GM12864 (cell line): ENCODE data around the gene RAI1.

Source experiments
- DNase-seq: peaks from one replicate; pipeline ENCODE4 v3.0.0-alpha.2; 2011; ENCODE audit warnings: low read depth
- H3K4me3 ChIP-seq: 2 replicates; pipeline ENCODE4 v1.5.1; 2011; ENCODE audit warnings: mild to moderate bottlenecking, low read depth, low read length, control low read depth
- TF ChIP-seq, protein P1 (sequence below): IDR thresholded peaks from 2 replicates; pipeline ENCODE4 v1.5.1; 2011; ENCODE audit warnings: low read depth, mild to moderate bottlenecking, moderate library complexity, low read length, control low read depth, inconsistent platforms; ENCODE audit errors: missing control alignments

RAI1 gene

GRCh38 chr17:17696882-17697633 lies 15.8 kb downstream of the RAI1 start:
- DNase-seq = no peak
- H3K4me3 ChIP-seq = no peak overlapping the region
- TF ChIP-seq, protein P1, sequence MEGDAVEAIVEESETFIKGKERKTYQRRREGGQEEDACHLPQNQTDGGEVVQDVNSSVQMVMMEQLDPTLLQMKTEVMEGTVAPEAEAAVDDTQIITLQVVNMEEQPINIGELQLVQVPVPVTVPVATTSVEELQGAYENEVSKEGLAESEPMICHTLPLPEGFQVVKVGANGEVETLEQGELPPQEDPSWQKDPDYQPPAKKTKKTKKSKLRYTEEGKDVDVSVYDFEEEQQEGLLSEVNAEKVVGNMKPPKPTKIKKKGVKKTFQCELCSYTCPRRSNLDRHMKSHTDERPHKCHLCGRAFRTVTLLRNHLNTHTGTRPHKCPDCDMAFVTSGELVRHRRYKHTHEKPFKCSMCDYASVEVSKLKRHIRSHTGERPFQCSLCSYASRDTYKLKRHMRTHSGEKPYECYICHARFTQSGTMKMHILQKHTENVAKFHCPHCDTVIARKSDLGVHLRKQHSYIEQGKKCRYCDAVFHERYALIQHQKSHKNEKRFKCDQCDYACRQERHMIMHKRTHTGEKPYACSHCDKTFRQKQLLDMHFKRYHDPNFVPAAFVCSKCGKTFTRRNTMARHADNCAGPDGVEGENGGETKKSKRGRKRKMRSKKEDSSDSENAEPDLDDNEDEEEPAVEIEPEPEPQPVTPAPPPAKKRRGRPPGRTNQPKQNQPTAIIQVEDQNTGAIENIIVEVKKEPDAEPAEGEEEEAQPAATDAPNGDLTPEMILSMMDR = no peak

GRCh38 chr17:17698371-17698770 lies 17.1 kb downstream of the RAI1 start:
- no peak overlapping the region for H3K4me3 ChIP-seq
- DNase-seq = no peak

GRCh38 chr17:17698869-17699351 lies 17.7 kb downstream of the RAI1 start:
- H3K4me3 ChIP-seq = no peak overlapping the region
- TF ChIP-seq, protein P1 = no peak
- no peak for DNase-seq

More at GRCh38 chr17:17698371-17698770, 17.1 kb downstream of the RAI1 start:
- TF ChIP-seq, protein P1 = no peak

DNA sequence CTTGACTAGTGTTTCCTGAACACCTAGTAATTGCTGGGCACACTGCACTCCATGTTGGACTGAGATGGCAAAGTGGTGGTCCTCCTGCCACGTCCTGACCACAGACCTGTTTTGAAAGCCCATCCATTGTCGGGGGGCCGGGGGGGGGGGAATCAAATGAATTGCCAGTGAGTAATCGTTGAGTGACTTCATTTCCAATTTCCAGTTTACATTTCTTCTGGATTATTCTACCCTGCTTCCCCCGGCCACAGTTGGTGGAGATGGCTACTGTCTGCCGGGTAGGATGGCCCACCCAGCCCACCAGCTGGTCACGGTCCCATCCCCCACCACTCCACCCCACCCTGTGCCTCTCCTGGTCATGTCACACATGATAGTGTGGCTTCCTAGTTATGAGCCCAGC lies 18.2 kb downstream of the RAI1 start:
- TF ChIP-seq, protein P1 = no peak
- DNase-seq = no peak
- H3K4me3 ChIP-seq = no peak overlapping the region

- peak overlapping the region; percentile 30 for H3K4me3 ChIP-seq
- TF ChIP-seq, protein P1 = no peak
Observed at GRCh38 chr17:17700251-17700969, 19.2 kb downstream of the RAI1 start.

GRCh38 chr17:17701112-17701511 lies 19.9 kb downstream of the RAI1 start:
- no peak for DNase-seq
- no peak overlapping the region for H3K4me3 ChIP-seq
- TF ChIP-seq, protein P1 = no peak

More at GRCh38 chr17:17700251-17700969, 19.2 kb downstream of the RAI1 start:
- no peak for DNase-seq

- no peak overlapping the region for H3K4me3 ChIP-seq
- TF ChIP-seq, protein P1 = no peak
- no peak for DNase-seq
Observed at GRCh38 chr17:17701658-17702057, 20.4 kb downstream of the RAI1 start.
